Superior temporal gyrus (tissue), 1 donor: ENCODE results near the gene HSPA1B.

Source experiments
- DNase-seq: peaks from one replicate; pipeline ENCODE4 v3.0.0-alpha.2; 2016; ENCODE audit errors: extremely low spot score

HSPA1B gene

GRCh38 chr6:31827286-31828079 is at the start of gene HSPA1B:
Gene HSPA1B, plus strand, starts transcription at chr6:31827738. Its CDS starts 213 bp downstream, at chr6:31827951.
- peak; percentile 99 for DNase-seq

- DNase-seq, result no peak
These were observed 49.3 kb upstream of the HSPA1B start for GRCh38 chr6:31778193-31778592.

GRCh38 chr6:31778999-31779885 is 48.3 kb upstream of the HSPA1B start:
- DNase-seq, result no peak

GRCh38 chr6:31779908-31780307 is 47.6 kb upstream of the HSPA1B start:
- DNase-seq, result no peak

GRCh38 chr6:31780507-31781243 is 46.9 kb upstream of the HSPA1B start:
- DNase-seq, result no peak

- no peak for DNase-seq
These were observed 46.1 kb upstream of the HSPA1B start for GRCh38 chr6:31781244-31782125.

- no peak for DNase-seq
These were observed 45.2 kb upstream of the HSPA1B start for GRCh38 chr6:31782126-31782855.

- no peak for DNase-seq
These were observed 43.2 kb upstream of the HSPA1B start for GRCh38 chr6:31784098-31784925.

- DNase-seq, result no peak
These were observed 42.1 kb upstream of the HSPA1B start for GRCh38 chr6:31785475-31785874.

GRCh38 chr6:31791324-31792089 is 36.0 kb upstream of the HSPA1B start:
- peak; percentile 55 for DNase-seq

- no peak for DNase-seq
These were observed 35.5 kb upstream of the HSPA1B start for GRCh38 chr6:31792090-31792374.

GRCh38 chr6:31792761-31793171 is 34.8 kb upstream of the HSPA1B start:
- no peak for DNase-seq

- peak; percentile 23 for DNase-seq
These were observed 33.7 kb upstream of the HSPA1B start for GRCh38 chr6:31793927-31794245.

- peak; percentile 47 for DNase-seq
These were observed 33.2 kb upstream of the HSPA1B start for GRCh38 chr6:31794294-31794865.

GRCh38 chr6:31794866-31795615 is 32.5 kb upstream of the HSPA1B start:
- DNase-seq, result peak; percentile 37

GRCh38 chr6:31795616-31796298 is 31.8 kb upstream of the HSPA1B start, which contains the start of gene VARS1:
Gene VARS1, minus strand, starts transcription at chr6:31795752. Its CDS starts 535 bp downstream, at chr6:31795217.
- peak; percentile 83 for DNase-seq

GRCh38 chr6:31796993-31797385 is 30.5 kb upstream of the HSPA1B start:
- DNase-seq, result no peak
